ENCODE results near the gene GOLGB1. TPM values are rescaled to one million over a fixed set of nuclear protein-coding genes. Genes with fewer than 3 reads are reported as not detected.

The GOLGB1 gene
- polyA plus RNA-seq, 2 of the 4 experiments (the other 2 are of a cell fraction) = 11.9 to 27.0 TPM

DNA sequence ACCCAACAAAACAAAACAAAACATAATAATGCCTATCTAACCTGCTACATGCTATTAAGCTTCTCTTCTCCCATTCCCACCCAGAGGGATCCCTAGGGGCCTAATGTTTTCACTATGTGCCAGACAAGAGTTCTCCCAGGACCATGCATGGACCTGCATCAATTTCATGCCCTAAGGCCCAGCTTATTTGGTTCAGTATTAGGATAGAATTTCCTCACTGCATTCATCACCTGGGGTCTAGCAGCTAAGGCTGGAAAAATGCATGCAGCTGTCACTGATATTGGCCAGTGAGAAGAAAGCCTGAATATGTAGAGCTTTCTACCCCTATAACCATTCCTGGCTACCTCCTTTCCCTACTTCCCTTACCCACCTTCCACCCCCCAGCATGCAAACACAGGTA is 86.8 kb downstream of the GOLGB1 start:
- no peak for DNase-seq (ENCODE audit: low read depth in 1 of 2, low spot score in 1 of 2)
- TF ChIP-seq, protein P1, sequence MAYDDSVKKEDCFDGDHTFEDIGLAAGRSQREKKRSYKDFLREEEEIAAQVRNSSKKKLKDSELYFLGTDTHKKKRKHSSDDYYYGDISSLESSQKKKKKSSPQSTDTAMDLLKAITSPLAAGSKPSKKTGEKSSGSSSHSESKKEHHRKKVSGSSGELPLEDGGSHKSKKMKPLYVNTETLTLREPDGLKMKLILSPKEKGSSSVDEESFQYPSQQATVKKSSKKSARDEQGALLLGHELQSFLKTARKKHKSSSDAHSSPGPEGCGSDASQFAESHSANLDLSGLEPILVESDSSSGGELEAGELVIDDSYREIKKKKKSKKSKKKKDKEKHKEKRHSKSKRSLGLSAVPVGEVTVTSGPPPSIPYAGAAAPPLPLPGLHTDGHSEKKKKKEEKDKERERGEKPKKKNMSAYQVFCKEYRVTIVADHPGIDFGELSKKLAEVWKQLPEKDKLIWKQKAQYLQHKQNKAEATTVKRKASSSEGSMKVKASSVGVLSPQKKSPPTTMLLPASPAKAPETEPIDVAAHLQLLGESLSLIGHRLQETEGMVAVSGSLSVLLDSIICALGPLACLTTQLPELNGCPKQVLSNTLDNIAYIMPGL (CRISPR knock-in tag; IDR thresholded peaks at IDR 0.05; ENCODE audit: borderline replicate concordance) = no peak
- TF ChIP-seq CHD2 (IDR thresholded peaks at IDR 0.05; ENCODE audit: low read length, partially characterized antibody) = no peak
- no peak overlapping the region for H3K27ac ChIP-seq
- H3K9me3 ChIP-seq = no peaks in the 10 kb centered on the region
- no peaks in the 10 kb centered on the region for H3K4me1 ChIP-seq
- H3K4me2 ChIP-seq = no peak overlapping the region
- ChIA-PET POLR2A (no interaction called here), CTCF (no interaction called here)
- ATAC-seq = no peak
- no peak overlapping the region for H3K4me3 ChIP-seq
- FAIRE-seq = no peak

DNA sequence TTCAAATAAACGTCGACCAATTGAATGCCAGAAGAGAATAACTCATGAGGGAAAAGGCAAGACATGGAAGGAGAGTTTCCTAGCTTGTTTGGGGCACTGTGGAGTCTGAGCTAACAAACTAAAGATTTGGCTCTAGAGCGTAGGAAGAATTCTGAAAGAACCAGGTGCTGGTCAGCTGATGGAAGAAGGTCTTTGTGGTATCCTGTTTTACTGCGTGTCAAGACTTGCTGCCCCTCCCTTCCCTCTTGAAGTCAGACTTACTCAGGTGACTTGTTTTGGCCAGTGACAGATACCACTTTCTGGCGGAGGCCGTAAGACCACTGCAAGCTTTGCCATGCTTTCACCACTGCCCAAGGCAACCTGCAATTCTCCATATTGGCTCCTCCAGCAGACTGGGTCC is 88.2 kb downstream of the GOLGB1 start:
- Histone ChIP-seq H3K4me3 (no peak overlapping the region), H3K4me1 (no peaks in the 10 kb centered on the region), H3K9me3 (no peaks in the 10 kb centered on the region), H3K4me2 (no peak overlapping the region), H3K27ac (no peak overlapping the region)
- 91% methylated on average over 6 of the region's 6 CpGs for WGBS (ENCODE audit: missing lambda C conversion rate)
- TF ChIP-seq MAFK (IDR thresholded peaks at IDR 0.05; ENCODE audit: partially characterized antibody) (no peak), HOXB13 (CRISPR knock-in tag; IDR thresholded peaks at IDR 0.05; ENCODE audit: low read depth) (no peak), PHF8 (IDR thresholded peaks at IDR 0.05; ENCODE audit: borderline replicate concordance, low read depth) (no peak), BHLHE40 (IDR thresholded peaks at IDR 0.05; ENCODE audit: low read depth, low read length) (no peak), NFE2L2 (conservative IDR thresholded peaks at IDR 0.05; ENCODE audit: low read length) (no peak), EHF (CRISPR knock-in tag; IDR thresholded peaks at IDR 0.05) (no peak), RFX5 (IDR thresholded peaks at IDR 0.05) (no peak)
- no peak for ATAC-seq
- FAIRE-seq = no peak
- POLR2A ChIA-PET = no interaction called here
- CTCF ChIA-PET = interaction anchor here (0.6 to 1.0 kb wide), 2 partner anchors 21 to 1558 kb away, joined by 3 read pairs; no protein-coding TSS in a partner anchor
- no peak for DNase-seq (ENCODE audit: low read depth in 1 of 2, low spot score in 1 of 2)

- DNase-seq (ENCODE audit: low read depth in 1 of 2, low spot score in 1 of 2) = no peak
- POLR2A ChIA-PET = no interaction called here
- TF ChIP-seq NPAS2 (CRISPR knock-in tag; IDR thresholded peaks at IDR 0.05; ENCODE audit: borderline replicate concordance) = no peak
- no peak for TF ChIP-seq FOXS1 (CRISPR knock-in tag; IDR thresholded peaks at IDR 0.05)
- TF ChIP-seq ZC3H11A (IDR thresholded peaks at IDR 0.05) = no peak
- TF ChIP-seq, protein P2, sequence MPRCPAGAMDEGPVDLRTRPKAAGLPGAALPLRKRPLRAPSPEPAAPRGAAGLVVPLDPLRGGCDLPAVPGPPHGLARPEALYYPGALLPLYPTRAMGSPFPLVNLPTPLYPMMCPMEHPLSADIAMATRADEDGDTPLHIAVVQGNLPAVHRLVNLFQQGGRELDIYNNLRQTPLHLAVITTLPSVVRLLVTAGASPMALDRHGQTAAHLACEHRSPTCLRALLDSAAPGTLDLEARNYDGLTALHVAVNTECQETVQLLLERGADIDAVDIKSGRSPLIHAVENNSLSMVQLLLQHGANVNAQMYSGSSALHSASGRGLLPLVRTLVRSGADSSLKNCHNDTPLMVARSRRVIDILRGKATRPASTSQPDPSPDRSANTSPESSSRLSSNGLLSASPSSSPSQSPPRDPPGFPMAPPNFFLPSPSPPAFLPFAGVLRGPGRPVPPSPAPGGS (IDR thresholded peaks at IDR 0.05) = no peak
- TF ChIP-seq RARB (CRISPR knock-in tag; IDR thresholded peaks at IDR 0.05) = no peak
- no peak for TF ChIP-seq CHD4 (IDR thresholded peaks at IDR 0.05; ENCODE audit: borderline replicate concordance)
- no peak for TF ChIP-seq HES2 (IDR thresholded peaks at IDR 0.05)
- TF ChIP-seq GATA3 (IDR thresholded peaks at IDR 0.05; ENCODE audit: borderline replicate concordance) = no peak
- no peak for TF ChIP-seq POLR2A (IDR thresholded peaks at IDR 0.05; ENCODE audit: low read length)
- no peak for TF ChIP-seq EP300 (IDR thresholded peaks at IDR 0.05)
- no peak for TF ChIP-seq RNF2 (IDR thresholded peaks at IDR 0.05; ENCODE audit: borderline replicate concordance, low read depth)
- no peak for TF ChIP-seq RAD21 (conservative IDR thresholded peaks at IDR 0.05 in 1 of 2, IDR thresholded peaks at IDR 0.05 in 1 of 2)
- TF ChIP-seq, protein P3, sequence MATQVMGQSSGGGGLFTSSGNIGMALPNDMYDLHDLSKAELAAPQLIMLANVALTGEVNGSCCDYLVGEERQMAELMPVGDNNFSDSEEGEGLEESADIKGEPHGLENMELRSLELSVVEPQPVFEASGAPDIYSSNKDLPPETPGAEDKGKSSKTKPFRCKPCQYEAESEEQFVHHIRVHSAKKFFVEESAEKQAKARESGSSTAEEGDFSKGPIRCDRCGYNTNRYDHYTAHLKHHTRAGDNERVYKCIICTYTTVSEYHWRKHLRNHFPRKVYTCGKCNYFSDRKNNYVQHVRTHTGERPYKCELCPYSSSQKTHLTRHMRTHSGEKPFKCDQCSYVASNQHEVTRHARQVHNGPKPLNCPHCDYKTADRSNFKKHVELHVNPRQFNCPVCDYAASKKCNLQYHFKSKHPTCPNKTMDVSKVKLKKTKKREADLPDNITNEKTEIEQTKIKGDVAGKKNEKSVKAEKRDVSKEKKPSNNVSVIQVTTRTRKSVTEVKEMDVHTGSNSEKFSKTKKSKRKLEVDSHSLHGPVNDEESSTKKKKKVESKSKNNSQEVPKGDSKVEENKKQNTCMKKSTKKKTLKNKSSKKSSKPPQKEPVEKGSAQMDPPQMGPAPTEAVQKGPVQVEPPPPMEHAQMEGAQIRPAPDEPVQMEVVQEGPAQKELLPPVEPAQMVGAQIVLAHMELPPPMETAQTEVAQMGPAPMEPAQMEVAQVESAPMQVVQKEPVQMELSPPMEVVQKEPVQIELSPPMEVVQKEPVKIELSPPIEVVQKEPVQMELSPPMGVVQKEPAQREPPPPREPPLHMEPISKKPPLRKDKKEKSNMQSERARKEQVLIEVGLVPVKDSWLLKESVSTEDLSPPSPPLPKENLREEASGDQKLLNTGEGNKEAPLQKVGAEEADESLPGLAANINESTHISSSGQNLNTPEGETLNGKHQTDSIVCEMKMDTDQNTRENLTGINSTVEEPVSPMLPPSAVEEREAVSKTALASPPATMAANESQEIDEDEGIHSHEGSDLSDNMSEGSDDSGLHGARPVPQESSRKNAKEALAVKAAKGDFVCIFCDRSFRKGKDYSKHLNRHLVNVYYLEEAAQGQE (IDR thresholded peaks at IDR 0.05) = no peak
- peak; percentile 45; a peak in 4 of 6 replicates for ATAC-seq
- H3K27ac ChIP-seq = no peak within 1 kb of the TSS
- 94% methylated on average over 9 of the region's 9 CpGs for WGBS (ENCODE audit: missing lambda C conversion rate)
- no peaks in the 10 kb centered on the region for H3K9me3 ChIP-seq
- FAIRE-seq = no peak
- H3K4me1 ChIP-seq = no peaks in the 10 kb centered on the region
- CTCF ChIA-PET = interaction anchor here (0.6 to 1.0 kb wide), 2 partner anchors 21 to 1557 kb away, joined by 3 read pairs; no protein-coding TSS in a partner anchor
- H3K4me3 ChIP-seq = no peak within 1 kb of the TSS
- H3K4me2 ChIP-seq = no peak within 1 kb of the TSS
These were observed 89.0 kb downstream of the GOLGB1 start, which contains the start of gene HCLS1 for GRCh38 chr3:121660356-121661171. HCLS1 (minus strand) TSS chr3:121660903; CDS start chr3:121658347, 2,556 bp downstream.
